GM19397 (cell line): Measurements from ENCODE around the gene SLC19A1.
"Not testable (repeated sequence)": the region's sequence is repeated elsewhere in the genome, so short reads cannot be mapped to it uniquely, and the experiment has no call there.

Experiments used
- ATAC-seq: cut with Tn5 transposase; IDR thresholded peaks from one replicate; pipeline ENCODE4 v1.9.1; 2021; ENCODE audit warnings: mild to moderate bottlenecking, moderate library complexity; ENCODE audit not compliant: unreplicated experiment

SLC19A1 gene

DNA sequence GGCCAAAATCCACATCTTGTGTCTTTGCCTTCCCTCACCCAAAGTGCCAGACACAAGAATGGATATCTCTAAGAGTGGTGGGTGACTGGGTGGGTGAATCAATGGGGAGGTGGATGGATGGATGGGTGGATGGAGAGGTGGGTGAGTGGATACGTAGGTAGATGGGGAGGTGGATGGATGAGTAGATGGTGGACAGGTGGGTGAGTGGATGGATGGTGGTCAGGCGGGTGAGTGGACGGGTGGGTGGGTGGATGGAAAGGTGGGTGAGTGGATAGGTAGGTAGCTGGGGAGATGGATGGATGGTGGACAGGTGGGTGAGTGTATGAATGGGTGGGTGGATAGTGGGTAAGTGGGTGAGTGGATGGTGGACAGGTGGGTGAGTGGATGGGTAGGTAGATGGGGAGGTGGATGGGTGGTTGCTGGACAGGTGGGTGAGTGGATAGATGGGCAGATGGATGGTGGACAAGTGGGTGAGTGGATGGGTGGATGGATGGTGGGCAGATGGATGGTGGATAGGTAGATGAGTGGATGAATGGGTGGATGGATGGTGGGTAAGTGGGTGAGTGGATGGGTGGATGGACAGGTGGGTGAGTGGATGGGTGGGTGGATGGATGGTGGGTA lies 34.2 kb downstream of the SLC19A1 start:
- no peak for ATAC-seq

DNA sequence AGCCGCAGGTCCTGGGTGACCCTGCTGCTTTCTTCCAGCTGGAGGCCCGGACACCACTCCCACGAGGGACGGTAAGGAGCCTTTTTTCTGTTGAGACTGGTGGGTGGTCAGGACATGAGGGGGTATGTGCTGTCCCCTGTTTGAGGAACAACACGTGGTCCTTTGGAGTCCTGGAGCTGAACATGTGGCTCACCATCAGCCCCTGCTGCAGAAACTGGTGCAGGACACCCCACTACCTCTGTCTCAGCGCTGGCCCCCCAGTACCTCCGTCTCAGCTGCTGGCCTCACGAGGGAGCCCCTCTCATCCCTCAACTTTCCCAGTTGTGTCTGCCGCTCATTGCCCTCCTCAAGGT lies 34.7 kb downstream of the SLC19A1 start:
- no peak for ATAC-seq

DNA sequence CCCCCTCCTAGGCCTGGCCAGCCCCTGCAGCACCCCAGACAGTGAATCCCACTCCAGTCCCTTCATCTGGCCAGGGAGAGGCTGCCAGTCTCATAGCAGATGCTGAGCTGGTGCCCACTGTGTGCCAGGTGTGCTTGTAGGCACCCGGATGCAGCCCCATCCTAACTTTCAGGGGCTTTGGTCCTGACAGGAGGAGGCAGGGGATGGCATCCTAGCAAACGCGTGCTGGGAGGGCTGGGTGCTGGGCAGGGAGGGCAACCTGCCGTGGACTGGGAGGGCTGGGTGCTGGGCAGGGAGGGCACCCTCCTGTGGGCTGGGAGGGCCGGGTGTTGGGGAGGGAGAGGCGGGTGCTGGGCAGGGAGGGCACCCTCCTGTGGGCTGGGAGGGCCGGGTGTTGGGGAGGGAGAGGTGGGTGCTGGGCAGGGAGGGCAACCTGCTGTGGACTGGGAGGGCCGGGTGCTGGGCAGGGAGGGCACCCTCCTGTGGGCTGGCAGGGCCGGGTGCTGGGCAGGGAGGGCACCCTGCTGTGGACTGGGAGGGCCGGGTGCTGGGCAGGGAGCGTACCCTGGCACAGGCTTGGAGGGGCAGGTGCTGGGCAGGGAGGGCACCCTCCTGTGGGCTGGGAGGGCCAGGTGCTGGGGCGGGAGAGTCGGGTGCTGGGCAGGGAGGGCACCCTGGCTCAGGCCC lies 35.3 kb downstream of the SLC19A1 start:
- ATAC-seq: no peak

DNA sequence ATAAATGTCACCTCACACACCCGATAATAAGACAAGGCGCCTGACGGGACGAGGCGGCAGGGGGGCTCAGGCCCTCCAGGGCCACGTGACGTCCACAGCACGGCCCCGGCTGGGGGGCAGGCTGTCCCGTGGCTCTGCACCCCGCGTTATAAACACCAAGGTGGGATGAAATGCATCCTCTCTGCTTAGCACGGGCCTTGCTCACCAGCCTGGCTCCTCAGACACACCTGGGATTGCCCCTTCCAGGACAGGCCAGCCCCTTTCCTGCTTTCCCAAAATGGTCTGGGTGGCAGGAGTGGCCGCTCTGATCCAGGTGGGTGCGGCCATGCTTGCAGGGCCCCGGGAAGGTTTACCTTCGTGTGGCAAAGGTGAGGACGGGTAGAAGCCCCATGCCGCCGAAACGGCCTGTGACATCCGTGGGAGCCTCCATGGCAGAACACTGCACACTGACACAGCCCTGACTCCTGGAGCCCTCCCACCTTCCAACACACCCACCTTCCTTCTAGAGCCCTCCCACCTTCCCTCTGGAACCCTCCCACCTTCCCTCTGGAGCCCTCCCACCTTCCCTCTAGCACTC lies 35.9 kb downstream of the SLC19A1 start:
- ATAC-seq: no peak

DNA sequence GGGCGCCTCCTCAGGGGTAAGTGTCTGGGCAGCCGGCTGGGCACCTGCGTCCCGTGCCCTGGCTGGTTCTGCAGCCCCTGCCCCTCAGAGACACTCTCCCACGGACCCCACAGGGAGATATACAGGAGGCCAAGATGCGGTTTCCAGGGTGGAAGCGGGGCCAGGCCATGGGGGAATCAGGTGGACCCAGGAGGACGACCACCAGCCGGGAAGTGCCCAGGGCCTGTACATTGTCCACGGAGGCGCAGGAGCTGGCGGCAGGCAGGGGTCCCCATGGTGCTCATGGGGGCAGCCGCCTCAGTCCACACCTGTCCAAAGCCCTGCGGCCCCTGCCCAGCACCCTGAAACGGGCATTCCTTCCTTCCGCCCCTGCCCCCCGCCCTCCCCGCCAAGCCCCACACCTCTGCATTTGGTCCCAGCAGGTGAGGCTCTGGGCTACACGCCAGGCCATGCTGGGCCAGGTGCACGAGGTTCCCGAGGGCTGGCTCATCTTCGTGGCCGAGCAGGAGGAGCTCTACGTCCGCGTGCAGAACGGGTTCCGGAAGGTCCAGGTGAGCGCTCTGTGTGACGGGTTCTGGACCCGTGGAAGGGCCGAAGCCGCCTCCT lies 36.7 kb downstream of the SLC19A1 start:
- no peak for ATAC-seq

DNA sequence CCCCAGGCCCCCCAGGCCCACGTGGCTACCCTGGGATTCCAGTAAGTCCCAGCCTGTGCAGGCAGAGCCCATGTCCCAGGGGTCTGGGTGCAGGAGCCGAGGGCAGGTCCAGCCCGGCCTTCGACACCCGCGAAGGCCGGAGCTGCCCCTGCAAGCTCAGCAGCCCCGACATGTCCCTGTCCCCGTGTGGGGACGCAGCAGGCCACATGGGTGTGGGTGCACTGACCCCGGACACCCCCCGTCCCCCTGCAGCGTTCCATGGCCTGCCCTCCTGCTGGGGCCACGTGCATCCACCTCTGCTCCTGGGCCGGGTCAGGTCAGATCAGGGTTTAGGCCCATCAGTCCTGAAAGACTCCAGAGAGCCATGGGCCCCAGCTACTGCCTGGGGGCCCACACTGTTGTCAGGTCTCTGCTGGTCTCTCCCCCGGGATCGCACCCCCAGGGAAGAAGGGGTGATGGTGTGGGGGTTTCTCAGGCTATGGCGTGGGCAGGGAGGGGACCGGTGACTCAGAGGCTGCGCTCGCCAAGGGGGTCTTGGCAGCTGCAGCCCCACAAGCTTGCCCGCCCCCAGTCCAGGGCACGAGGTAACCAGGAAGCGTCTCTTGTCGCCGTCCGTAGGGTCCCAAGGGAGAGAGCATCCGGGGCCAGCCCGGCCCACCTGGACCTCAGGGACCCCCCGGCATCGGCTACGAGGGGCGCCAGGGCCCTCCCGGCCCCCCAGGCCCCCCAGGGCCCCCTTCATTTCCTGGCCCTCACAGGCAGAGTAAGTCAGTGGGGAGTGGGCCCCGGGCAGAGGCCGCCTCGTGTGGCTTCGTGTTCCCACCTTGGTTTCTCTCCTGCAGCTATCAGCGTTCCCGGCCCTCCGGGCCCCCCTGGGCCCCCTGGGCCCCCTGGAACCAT lies 37.5 kb downstream of the SLC19A1 start:
- no peak for ATAC-seq

DNA sequence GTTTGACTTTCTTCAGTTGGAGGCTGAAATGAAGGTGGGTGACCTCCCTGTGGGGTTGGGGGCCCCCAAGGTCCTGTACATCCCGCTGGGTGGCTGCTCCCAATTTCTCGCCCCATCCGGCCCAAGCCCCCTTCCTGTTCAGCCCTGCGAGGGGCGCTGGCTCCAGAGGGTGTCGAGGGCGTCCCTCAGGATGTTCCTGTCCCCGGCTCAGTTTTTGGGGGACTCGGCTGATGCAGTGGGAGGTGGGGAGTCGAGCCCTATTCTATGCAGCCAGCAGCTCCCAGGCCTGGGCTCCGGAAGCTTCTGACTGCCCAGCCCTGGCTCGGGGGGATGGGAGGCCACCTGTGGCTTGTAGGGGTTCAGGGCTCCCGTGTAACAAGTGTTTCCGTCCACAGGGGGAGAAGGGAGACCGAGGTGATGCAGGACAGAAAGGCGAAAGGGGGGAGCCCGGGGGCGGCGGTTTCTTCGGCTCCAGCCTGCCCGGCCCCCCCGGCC lies 38.2 kb downstream of the SLC19A1 start:
- no peak for ATAC-seq

DNA sequence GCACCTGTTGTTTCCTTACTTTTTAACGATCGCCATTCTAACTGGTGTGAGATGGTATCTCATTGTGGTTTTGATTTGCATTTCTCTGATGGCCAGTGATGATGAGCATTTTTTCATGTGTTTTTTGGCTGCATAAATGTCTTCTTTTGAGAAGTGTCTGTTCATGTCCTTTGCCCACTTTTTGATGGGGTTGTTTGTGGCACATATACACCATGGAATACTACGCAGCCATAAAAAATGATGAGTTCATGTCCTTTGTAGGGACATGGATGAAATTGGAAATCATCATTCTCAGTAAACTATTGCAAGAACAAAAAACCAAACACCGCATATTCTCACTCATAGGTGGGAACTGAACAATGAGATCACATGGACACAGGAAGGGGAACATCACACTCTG lies 39.0 kb downstream of the SLC19A1 start:
- not testable (repeated sequence) for ATAC-seq

DNA sequence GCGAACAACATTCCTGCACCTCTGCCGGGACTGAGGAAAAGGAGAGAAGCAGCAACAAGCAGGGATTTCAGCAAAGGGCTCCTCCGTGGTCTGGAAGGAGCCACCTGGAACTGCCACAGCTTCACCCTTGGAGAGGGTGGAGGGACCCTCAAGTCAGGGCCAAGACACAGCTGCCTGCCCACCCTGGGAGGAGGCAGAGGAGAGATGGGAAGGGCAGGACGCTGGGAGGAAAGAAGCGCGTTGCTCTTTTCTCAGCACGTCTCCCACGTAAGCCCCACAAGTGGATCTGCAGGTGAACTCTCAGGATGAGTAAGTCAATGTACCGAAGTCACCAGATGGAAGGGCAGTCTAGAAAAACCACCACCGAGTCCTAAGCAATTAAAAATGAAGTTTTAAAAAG lies 39.6 kb downstream of the SLC19A1 start:
- ATAC-seq: no peak

DNA sequence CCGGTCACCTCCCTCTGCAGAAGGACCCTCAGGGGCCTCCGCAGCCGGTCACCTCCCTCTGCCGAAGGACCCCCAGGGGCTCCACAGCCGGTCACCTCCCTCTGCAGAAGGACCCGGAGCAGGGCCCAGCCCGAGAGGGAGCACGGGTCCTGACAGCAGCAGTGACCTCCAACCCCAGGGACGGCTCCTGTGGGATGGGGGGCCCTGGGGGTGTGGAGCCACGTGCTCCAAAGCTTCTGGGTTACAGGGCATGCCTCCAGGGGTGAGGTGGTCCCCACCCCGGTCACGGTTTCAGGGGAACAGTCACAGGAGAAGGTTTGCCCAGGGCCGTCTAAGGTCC lies 40.3 kb downstream of the SLC19A1 start:
- no peak for ATAC-seq

DNA sequence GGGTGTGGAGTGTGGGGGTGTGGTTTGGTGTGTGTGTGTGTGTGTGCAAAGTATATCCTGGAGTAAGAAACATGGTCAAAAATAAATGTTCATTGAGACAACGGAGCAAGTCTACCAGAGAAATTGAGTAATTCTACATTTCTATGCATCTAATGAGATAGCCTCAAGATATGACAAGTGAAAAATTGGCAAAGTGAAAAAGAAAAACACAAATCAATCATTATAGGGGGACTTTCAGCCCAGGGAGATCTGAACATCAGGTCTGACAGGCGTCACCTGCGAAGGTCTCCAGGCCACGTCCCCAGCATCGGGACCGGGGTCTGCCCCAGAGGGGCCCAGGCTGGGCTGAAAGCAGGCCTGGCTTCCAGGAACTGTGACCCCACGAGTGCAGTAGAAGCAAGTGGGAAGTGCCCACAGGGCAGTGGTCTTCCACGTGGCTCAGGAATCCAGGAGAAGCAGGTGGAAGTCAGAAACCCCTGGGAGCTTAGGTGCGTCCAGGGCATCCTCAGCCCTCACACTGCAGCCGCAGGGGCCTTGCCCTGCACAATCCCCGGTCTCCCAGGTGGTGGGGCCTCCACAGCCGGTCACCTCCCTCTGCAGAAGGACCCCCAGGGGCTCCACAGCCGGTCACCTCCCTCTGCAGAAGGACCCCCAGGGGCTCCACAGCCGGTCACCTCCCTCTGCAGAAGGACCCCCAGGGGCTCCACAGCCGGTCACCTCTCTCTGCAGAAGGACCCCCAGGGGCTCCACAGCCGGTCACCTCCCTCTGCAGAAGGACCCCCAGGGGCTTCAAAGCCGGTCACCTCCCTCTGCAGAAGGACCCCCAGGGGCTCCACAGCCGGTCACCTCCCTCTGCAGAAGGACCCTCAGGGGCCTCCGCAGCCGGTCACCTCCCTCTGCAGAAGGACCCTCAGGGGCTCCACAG lies 40.9 kb downstream of the SLC19A1 start:
- ATAC-seq: not testable (repeated sequence)

DNA sequence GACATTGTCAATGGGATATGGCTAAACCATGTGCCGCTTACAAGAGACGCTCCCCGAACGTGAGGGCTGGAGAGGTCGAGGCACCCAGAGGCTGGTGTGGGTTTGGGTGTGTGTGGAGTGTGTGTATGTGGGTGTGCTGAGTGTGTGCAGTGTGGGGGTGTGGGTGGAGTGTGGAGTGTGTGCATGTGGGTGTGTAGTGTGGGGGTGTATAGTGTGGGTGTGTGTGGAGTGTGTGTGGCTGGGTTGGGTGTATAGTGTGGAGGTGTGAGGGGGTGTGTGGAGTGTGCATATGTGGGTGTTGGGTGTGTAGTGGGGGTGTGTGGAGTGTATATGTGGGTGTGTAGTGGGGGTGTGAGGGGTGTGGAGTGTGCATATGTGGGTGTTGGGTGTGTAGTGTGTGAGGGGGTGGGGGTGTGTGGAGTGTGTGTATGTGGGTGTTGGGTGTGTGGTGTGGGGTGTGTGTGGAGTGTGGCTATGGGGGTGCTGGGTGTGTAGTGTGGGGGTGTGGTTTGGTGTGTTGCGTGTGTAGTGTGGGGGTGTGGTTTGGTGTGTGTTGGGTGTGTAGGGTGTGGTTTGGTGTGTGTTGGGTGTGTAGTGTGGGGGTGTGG lies 42.2 kb downstream of the SLC19A1 start:
- no peak for ATAC-seq

DNA sequence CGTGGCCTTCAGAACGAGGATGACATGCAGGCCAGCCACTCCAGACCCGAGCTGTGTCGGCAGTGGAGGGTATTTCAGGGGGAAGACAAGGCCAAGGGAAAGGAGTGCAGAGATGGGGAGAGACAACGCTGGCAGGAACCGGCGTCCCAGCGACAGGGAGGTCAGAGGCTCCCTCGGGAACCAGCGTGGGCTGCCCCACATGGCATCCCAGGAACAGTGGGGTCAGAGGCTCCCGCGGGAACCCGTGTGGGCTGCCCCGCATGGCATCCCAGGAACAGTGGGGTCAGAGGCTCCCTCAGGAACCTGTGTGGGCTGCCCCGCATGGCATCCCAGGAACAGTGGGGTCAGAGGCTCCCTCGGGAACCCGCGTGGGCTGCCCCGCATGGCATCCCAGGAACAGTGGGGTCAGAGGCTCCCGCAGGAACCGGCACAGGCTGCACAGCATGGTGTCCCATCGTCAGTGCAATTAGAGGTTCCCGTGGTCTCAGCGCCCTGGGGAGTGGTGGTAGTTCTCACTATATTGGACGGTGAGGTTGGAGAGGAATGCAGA lies 43.0 kb downstream of the SLC19A1 start:
- no peak for ATAC-seq

DNA sequence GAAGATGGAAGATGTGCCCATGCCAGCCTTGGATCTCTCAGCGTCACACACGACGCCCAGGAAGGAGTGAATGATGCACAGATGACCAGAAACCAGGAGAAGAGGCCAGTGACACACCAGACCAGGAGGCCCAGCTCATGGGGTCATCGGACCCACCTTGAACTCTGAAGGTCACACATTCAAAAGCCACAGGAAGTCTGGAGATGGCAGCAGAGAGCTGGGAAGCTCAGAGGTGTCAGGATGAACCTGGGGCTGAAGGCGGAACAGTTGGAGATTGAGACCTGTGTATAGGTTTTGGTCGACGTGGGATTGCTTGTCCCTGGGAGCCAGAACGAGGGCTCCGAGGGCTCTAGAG lies 43.6 kb downstream of the SLC19A1 start:
- no peak for ATAC-seq

DNA sequence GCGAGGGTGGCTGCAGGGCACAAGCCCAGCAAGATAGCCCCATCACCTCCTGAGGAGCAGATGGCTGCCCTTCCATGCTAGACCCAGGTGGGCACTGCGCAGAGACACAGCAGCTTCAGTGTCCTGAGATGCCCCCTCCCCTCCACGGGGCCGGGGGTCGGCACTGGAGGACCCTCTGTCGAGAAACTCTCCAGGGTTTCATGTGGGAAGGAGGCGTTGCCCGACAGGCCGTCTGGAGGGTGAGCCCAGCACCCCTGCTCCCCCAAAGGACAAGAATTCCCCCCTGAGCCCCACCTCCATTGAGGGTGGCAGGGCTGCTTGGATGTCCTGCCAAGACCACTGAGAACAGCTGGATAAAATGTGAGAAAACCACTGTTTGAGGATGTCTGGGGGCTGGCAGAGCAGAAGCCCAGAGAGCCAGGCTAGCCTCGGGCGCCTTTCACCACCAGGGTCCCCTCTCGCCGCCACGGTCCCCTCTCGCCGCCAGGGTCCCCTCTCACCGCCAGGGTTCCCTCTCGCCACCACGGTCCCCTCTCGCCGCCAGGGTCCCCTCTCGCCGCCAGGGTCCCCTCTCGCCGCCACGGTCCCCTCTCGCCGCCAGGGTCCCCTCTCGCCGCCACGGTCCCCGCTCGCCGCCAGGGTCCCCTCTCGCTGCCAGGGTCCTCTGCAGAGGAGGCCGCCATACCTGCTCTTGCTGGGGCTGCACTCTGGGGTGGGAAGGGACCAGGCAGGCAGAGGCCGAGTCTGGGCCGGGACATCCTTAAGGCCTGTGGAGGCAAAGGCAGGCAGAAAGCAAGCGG lies 44.2 kb downstream of the SLC19A1 start:
- no peak for ATAC-seq

DNA sequence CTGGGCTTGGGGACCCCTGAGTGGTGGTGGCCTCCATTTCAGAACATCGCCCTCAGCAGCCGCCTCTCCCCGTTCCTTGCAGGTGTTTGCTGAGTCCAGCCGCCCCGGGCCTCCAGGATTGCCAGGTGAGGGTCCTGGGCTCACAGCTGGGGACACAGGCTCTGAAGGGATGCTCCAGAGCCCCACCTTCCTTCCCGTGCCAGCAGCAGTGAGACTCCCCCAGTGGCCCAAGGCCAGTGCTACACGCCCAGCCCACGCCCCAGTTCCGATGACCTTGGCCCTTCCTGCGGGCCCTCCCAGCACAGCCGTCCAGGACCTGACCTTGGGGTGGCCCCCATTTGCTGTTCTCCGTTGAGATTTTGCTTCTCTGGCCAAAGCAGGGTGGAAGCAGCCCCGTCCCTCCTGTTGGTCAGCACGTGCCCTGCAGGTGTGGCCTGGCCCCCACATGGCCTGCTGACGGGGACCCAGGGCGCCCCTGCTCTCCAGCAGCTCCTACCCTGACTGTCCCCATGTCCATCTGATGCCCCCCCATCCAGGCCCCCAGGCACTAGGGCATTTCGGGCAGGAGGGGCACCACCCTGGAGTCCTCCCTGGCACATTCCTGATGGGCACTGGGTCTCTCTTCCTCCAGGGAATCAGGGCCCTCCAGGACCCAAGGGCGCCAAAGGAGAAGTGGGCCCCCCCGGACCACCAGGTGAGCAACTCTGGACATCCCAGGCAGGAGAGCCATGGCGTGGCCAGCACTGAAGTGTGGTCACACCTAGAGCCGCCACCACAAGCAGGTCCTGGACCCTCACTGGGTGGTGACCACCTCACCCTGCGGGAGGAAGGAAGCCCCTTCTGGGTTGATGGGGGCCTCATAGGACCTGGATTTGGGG lies 45.0 kb downstream of the SLC19A1 start:
- no peak for ATAC-seq

DNA sequence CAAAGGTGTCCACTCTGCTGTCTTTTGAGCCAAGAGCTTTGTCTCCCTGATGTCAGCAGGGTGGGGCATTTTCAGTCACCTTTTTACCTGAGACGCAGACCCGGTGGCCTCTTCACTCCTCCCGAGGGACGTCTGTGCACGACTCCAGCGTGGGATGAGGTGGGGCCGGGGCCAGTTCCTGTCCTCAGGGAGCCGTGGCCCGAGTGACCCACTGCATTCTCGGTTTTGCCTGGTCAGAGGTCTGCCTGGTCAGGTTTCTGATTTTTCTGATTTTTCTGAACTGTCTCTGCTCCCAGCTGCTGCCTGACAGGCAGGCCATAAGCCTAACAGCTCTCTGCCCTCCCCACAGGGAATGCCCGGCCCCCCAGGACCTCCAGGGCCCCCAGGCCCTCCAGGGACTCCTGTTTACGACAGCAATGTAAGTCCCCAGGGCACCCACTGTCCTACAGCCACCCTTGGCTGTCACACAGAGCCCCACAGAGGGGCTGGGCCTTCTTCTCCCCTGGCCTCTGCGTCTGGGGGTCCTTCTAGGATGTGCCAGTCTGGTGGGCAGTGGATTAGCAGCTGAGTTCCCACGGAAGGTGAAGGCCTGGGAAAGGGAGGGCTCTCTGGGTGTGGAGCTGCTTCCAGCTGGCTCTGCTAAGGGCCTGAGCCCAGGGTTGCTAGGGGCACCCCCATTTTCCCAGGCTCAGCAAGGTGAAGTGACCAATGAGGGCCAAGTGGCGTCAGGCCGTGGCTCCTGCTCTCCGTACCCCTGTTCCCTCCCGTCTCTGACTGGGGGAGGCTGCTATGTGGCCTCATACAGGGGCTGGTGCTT lies 45.9 kb downstream of the SLC19A1 start:
- ATAC-seq: no peak
